CD4-positive, alpha-beta T cell treated with Interleukin-6 for 4 hours (primary cell): ENCODE data around the gene MXRA7.
"Not testable (repeated sequence)": the region's sequence is repeated elsewhere in the genome, so short reads cannot be mapped to it uniquely, and the experiment has no call there.

Experiments used
- DNase-seq: peaks from one replicate; pipeline ENCODE4 v3.0.0-alpha.2; 2020; ENCODE audit warnings: mixed read lengths

Gene MXRA7

GRCh38 chr17:76715496-76715830 lies 4.7 kb upstream of the MXRA7 start:
- no peak for DNase-seq

DNA sequence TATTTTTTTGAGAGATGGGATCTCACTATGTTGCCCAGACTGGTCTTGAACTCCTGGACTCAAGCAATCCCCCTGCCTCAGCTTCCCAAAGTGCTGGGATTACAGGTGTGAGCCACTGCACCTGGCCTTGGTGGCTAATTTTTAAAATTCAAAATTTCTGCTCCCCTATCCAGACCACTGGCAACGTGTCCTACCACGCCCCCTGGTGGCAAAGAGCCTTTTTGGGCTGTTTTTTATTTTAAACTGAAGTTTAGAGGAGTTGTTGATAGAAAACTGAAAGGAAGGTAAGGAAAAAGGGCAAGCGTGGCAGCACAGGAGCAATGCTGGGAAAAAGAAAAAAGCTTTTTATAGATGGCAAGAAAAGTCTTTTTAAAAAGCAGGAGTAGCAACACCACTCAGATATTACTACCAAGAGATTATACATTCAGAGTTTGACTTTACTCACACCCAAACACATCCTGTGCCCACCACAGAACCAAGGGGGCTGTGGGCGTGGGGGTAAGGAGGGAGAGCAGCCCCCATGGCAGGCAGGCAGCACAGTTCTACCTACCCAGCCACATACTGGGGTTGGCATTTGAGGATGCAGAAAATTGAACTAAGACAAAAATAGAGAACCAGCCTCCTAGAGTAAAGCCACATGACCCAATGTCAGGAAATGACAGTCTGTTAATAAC lies 4.2 kb upstream of the MXRA7 start:
- peak; percentile 85 for DNase-seq

DNA sequence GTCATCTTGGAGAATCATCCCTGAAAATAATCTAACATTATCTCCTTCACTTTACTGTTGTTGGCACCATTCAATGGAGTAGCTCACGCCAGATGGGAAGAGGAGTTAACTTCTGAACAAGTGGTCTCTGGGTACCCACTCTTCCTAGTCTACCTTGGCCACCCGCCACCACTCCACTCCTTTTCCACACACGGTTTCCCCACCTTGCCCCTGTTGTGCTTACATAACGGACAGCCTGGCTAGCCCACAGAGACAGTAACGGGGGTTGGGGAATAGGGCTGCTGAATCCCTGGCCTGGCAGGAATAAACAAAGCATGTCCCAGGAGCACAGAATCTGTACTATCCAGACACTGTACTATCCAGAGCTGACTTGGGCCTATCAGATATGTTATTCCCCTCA lies 3.6 kb upstream of the MXRA7 start:
- no peak for DNase-seq

DNA sequence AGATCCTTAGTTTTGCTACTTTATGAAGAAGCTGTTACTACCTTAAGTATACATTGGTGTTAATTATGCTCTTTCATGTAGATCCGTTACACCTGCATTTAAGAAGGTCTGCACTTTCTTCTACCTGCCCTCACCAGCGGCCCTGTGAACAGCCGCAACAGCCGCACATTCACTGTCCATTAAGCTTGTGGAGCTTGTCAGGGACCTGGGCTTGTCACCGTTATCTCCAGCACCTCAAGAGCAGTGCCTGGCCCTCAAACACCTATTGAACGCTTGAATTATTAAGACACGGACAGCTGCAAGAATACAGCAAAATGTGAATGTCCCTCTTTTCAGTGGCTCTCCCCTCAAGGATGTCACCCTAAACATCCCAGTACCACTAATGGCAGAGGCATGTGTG lies 3.0 kb upstream of the MXRA7 start:
- no peak for DNase-seq

DNA sequence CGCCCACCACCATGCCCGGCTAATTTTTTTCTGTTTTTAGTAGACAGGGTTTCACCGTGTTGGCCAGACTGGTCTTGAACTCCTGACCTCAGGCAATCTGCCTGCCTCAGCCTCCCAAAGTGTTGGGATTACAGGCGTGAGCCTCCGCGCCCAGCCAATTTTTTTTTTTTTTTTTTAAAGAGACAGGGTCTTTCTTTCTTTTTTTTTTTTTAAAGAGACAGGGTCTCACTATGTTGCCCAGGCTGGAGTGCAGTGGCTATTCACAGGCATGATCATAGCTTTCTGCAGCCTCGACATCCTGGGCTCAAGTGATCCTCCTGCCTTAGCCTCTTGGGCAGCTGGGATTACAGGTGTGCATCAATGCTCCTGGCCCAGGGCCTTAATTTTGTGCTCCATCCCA lies 1.6 kb upstream of the MXRA7 start:
- DNase-seq: not testable (repeated sequence)

DNA sequence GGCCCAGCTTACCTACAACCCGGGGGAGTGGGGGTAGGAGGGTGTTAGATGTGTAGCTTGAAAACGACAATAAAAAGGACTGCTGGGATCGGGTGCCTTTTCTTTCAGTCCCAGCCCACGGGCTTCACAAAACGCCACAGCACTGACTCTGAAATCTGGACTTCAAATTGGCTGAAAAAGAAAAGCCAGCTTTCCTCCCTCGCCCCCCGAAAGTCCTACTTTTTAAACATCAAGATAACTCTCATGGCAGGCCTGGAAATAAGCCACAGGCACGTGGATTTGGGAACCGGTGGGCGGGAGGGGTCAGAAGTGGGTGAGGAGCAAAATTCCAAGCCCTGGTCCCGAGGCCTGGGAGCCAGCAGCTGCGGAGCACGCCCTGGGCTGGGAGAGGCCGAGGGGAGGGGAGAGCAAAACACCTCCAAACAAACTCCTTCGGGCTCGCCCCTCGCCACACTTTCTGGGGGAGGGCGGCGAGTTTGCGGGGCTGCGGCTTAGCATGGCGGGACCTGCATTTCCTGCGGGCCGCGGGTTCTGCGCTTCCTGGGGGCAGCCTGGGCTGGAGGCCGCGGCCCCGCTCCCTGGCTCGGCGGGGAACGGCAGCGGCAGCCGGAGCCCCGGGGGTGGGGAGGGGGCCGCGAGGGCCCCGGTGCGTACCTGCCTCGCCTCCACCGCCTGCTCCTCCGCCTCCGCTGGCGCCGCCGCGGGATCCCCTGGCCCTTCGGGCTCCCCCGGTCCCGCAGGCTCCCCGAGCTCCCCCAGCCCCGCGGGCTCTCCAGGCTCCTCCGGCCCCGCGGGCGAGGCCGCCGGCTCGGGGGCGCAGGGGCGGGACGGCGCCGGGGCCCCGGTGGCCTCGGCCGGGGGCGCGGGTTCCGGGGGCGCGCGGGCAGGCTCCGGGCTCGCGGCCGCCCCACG lies 558 bp downstream of the MXRA7 start:
- DNase-seq: peak; percentile 25

- no peak for DNase-seq
These were observed 1.5 kb downstream of the MXRA7 start for GRCh38 chr17:76709077-76709950.

DNA sequence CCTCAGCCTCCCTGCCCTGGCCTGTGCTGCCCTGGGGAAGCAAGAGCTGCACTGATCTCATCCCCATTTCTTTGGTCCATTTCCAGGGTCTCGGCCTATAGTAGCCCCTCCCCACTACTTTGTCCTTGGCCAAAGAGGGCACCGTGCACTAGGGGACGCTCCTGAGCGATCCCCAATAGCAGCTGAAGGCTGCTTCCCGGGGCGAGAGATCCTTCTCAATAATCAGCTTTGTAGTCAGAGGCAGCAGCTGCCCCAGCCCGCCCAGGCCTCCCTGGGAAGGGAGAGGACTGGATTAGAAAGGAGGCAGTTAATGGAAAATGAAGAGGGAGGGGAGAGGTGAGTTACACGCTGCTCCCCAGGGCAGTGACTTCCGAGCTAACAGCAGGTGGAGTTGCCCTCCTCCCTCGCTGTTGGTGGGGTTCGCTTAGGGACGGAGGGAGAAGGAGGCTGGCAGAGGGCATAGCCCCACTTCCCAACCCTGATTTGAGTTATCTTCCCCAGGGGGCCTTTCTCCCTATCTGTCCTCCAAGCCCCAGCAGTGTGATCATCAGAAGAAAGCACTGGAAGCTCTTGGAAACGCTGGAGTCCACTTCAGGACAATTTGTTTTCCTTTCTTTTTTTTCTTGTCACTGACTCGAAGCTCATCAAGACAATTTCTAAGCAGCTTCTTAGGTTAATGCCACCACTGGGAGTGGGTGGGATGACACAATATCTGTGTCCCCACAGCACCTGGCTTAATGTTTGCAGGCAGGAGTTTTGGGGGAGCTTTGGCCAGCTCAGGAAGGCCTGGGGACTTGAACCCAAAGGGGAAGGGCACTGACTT lies 2.6 kb downstream of the MXRA7 start:
- DNase-seq: no peak

- DNase-seq: no peak
These were observed 3.9 kb downstream of the MXRA7 start for GRCh38 chr17:76706817-76707216.

GRCh38 chr17:76704805-76705204 lies 6.0 kb downstream of the MXRA7 start:
- DNase-seq: no peak

GRCh38 chr17:76702941-76703637 lies 7.7 kb downstream of the MXRA7 start:
- no peak for DNase-seq

- no peak for DNase-seq
These were observed 8.7 kb downstream of the MXRA7 start for GRCh38 chr17:76702076-76702475.

DNA sequence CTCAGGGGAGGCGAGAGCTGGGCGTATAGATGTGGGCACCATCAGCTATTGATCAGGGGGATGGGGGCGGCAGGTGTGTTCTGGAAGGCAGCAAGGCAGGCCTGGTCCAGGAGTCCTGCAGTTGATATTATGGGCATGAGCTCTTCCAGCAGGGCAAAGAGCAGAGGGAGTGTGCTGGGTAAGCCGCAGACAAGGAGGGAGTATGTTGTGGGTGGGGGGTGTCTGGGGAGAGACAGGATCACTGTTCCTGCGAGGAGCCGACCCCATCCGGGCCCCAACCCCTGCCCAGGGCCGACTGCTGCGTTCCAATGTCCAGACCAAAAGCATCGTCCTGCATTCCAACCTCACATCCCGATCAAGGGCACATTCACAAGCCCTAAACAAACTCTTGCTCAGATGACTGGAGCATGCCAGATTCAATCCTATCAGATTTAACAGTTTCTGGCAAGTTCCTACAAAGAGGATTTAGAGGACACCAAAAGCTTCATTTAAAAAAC lies 9.2 kb downstream of the MXRA7 start:
- no peak for DNase-seq

GRCh38 chr17:76700617-76701470 lies 9.9 kb downstream of the MXRA7 start:
- DNase-seq: no peak

- no peak for DNase-seq
These were observed 10.5 kb downstream of the MXRA7 start for GRCh38 chr17:76700270-76700616.

DNA sequence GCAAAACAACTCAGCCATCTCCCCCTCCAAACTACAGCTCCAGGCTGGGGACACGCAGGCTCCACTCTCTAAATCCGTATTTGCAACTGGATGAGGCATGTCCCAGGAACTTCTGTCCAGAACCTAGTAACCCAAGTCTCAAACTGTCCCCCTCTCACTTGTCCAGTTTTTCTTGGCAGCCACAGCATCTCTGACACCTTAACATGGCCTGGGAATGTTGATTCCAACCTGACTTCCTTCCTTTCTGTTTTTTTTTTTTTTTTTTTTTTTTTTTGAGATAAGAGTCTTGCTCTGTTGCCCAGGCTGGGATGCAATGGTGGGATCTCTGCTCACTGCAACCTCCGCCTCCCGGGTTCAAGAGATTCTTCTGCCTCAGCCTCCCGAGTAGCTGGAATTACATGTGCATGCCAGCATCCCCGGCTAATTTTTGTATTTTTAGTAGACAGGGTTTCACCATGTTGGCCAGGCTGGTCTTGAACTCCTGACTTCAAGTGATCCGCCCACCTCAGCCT lies 12.2 kb downstream of the MXRA7 start:
- not testable (repeated sequence) for DNase-seq

- DNase-seq: no peak
These were observed 12.9 kb downstream of the MXRA7 start for GRCh38 chr17:76697702-76698465.

DNA sequence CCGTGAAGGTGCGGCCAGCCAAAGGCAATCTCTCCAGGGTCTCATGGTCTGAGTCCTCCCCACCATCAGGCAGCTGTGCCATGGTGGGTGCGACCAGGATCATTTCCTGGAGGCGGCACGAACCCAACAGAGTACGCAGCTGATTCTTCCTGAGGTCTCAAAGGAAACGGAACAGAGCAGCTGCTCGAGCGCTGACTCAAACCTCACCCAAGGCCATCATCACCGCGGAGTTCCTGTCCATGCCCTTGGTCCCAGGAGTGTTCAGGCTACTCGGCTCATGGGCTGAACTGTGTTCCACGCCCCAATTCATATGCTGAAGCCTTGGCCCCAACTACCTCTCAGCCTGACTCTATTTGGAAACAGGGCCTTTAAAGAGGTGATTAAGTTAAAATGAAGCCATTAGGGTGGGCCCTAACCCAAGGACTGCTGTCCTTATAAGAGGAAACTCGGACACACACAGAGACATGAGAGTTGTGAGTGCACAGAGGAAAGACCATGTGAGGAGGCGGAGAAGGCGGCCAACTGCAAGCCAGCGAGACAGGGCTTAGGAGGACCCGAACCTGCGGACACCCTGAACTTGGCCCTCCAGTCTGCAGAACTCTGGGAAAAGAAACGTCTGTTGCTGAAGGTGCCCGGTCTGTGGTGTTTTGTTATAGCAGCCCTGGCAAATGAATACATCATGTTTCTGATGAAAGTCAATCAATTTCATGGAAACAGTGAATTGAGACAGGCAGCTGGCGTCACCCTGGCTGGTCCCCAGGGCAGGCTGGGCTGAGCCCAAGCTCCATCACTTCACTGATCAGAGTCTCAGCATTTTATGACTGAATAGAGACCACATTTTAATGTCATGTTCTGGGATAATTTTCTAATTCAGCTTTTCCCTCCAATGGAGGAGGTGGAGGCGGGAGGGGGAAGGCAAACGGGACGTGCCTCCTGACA lies 13.7 kb downstream of the MXRA7 start:
- DNase-seq: no peak
